Activated naive CD4-positive, alpha-beta T cell treated with anti-CD3 and anti-CD28 coated beads, Interleukin-2, amount 10 ng/mL, durations not matched to agents 5 hours and 36 hours (primary cell): ENCODE results near the gene ZNF273. TPM values are rescaled to one million over a fixed set of nuclear protein-coding genes. Genes with fewer than 3 reads are reported as not detected.

Experiments
- total RNA-seq, 2 experiments: library from RNA; stranded (reverse); gene quantifications; one replicate each; pipeline ENCODE4 v1.2.3, GENCODE V29; 2021

Gene ZNF273
- 1 to 10 TPM; 7.0 to 7.3 TPM for total RNA-seq

DNA sequence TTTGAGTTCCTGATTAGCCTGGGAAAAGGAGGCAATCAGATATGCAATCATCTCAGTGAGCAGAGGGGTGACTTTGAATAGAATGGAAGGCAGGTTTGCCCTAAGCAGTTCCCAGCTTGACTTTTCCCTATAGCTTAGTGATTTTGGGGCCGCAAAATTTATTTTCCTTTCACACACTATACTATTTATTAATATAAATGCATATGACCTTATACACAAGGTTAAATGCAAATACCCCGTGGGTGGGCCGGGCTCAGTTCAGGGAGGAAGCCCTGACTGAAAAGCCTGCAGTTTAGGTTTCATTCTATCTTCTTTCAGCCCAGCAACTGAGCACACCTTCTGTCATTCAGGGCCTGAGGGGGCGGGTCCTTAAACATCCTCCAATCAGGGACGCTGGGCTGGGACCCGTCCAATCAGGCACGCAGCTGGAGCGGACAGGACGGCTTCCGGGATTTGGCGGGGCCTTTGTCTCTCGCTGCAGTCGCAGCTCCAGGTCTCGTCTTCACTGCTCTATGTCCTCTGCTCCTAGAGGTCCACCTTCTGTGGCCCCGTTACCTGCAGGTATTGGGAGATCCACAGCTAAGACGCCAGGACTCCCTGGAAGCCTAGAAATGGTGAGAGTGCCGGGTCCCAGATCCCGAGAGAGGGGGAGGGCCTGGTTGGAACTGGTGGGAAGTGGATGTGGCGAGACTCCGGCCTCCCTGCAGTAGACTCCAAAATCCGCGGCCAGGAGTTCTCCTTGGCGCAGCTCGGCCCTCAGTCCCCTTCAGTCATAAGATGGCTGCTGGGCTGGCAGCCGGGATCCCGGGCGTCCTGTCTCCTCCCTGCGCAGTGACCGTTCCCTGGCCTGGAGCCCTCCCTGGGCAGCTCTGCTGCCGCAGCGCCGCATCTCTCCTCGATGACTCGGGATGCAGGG is at the start of gene ZNF273:
Gene ZNF273, plus strand, starts transcription at position 468 of the 916 bp plus-strand sequence. Its CDS starts 45 bp downstream, at position 513.

Other genes starting within 250 kb of the ZNF273 start
- 10 to 100 TPM; 18.4 to 18.7 TPM for gene ZNF107, start 237.1 kb upstream of the ZNF273 start, total RNA-seq
- 10 to 100 TPM in 1 of 2 experiments, 1 to 10 TPM in 1; 9.5 to 11.7 TPM for gene ZNF138, start 108.8 kb upstream of the ZNF273 start, total RNA-seq
- 1 to 10 TPM; 5.3 to 5.6 TPM for gene ZNF117, start 87.8 kb downstream of the ZNF273 start, total RNA-seq
- 10 to 100 TPM; 12.4 to 12.8 TPM for gene ERV3-1, start 103.4 kb downstream of the ZNF273 start, total RNA-seq